HepG2 (cell line): Measurements from ENCODE around the gene APBB1.

Experiments used
- CTCF ChIP-seq: sonication (generic); formaldehyde crosslinking; IDR thresholded peaks from 2 replicates; pipeline ENCODE4 v1.5.0; 2020; ENCODE audit warnings: mild to moderate bottlenecking, missing genetic modification reagents, moderate library complexity
- EZH2 ChIP-seq: conservative IDR thresholded peaks from 2 replicates; pipeline ENCODE4 v1.6.1; 2012; ENCODE audit warnings: mild to moderate bottlenecking, low read depth, low read length, moderate library complexity
- GLI4 ChIP-seq: sonication (generic); formaldehyde crosslinking; IDR thresholded peaks from 2 replicates; pipeline ENCODE4 v1.5.1; 2020; ENCODE audit warnings: missing genetic modification reagents, mild to moderate bottlenecking, moderate library complexity, borderline replicate concordance
- ZNF136 ChIP-seq: sonication (generic); formaldehyde crosslinking; IDR thresholded peaks from 2 replicates; pipeline ENCODE4 v1.8.1; 2022; ENCODE audit warnings: low read depth, mild to moderate bottlenecking, moderate library complexity, missing genetic modification reagents
- ZNF354B ChIP-seq: sonication (generic); formaldehyde crosslinking; IDR thresholded peaks from 2 replicates; pipeline ENCODE4 v1.8.0; 2022; ENCODE audit warnings: mild to moderate bottlenecking, missing genetic modification reagents

GRCh38 chr11:6418557-6419008 is 311 bp downstream of the APBB1 start:
- no peak for TF ChIP-seq ZNF136
- no peak for TF ChIP-seq GLI4 (CRISPR knock-in tag)
- no peak for TF ChIP-seq ZNF354B (CRISPR knock-in tag)
- no peak for TF ChIP-seq CTCF
- TF ChIP-seq EZH2: no peak
